HG03378 (cell line): Measurements from ENCODE around the gene FXYD2.
"Not testable (repeated sequence)": the region's sequence is repeated elsewhere in the genome, so short reads cannot be mapped to it uniquely, and the experiment has no call there.

Experiments used
- ATAC-seq: cut with Tn5 transposase; IDR thresholded peaks from one replicate; pipeline ENCODE4 v1.9.1; 2021; ENCODE audit warnings: mild to moderate bottlenecking, moderate library complexity; ENCODE audit not compliant: unreplicated experiment

The FXYD2 gene

DNA sequence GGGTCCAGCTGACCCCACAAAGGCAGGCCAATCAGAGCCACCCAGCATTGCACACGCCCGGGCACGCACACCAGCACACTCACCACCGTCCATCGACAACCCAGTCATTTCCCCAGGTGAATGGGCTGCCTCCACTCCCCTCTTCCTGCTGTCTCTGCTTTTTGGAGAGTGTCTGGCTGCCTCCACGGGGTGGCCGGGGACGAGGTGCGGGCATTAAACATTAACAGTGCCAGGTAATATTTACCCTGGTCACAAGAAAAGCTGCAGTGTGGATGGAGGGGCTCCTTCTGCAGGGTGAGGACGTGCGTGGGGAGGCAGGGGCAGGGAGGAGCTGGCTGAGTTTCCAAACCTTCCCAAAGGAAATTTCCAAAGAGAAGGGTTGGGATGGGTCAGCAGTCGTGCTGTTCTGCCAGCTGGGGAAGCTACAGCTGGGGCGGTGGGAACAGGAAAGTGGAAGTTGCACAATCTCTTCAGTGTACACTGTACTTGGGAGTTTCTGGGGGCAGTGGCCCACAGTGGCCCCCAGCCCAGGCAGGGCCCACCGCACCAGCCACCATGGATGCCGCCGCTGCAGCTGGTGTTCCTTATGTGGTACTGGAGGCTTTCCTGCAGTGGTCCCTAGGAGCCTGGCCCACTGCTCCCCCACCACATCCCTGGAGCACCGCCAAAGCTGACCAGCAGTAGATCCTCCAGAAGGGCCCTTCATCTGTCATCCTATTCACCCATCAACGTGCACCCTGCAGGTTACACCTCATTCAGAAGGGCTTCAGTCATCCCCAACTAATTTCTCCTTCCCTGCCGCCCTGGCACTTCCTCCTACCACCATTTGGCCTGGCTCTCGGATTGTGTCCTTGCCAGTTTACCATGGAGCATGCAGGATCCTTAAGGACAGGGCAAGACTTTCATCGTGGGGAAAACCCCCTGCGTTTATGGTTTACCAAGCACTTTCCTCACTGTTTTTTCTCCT is at the start of gene FXYD2:
Gene FXYD2 (minus strand): TSS at position 174 of the 967 bp plus-strand sequence. CDS start 66 bp downstream, at position 108.
- no peak for ATAC-seq

DNA sequence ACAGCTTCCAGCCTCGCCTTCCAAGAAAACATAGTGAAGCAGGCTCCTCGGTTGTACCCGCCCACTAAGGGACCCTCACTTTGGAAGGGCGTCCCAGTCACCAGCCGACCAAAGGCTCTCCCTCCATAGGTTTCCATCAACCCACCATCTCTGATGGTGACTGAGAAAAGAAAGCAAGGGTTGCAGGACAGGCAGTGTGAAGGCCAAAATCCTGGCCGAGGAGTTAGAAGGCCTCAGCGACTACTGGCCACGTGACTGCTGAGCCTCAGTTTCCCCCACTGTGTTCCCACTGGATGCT is 49.2 kb upstream of the FXYD2 start:
- ATAC-seq, result no peak

DNA sequence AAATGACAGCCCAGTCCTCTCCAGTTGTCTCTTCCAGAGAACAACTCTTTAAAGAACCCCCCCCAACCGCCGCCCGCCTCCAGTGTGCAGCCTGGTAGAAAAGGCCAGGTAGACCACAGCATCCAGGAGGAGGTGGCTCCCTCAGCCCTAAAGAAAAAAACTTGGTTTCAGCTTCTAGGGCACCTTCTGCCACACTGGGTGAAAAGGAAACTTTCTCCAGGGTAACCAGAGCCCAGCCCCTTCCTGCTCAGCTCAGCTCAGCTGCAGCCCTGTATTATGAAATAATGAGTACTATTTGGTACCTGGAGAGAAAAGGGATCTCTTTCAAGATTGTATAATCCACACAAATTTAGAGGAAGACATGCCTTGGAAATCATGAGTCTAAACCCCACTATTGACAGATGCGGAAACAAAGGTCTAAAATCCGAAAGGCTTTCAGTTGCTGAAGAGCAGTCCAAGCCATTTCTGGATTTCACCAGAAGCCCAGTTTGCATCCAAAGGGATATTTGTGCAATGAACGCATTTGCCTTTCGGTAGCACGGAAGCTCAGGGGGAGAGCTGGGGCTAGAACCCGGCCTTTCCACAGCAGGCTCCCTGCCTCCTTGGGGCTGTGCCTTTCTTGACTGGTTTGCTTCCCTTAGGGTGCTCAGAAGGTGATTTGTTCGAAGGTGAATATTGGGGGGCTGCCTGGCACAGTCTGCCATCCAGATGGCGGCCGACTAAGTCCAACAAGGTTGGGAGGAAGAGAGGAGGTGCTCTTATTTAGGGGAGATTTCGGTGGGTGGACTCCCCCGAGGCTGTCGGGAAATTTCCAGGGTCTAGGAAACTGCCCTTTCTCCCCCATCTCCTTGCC is 48.7 kb upstream of the FXYD2 start:
- ATAC-seq, result no peak

DNA sequence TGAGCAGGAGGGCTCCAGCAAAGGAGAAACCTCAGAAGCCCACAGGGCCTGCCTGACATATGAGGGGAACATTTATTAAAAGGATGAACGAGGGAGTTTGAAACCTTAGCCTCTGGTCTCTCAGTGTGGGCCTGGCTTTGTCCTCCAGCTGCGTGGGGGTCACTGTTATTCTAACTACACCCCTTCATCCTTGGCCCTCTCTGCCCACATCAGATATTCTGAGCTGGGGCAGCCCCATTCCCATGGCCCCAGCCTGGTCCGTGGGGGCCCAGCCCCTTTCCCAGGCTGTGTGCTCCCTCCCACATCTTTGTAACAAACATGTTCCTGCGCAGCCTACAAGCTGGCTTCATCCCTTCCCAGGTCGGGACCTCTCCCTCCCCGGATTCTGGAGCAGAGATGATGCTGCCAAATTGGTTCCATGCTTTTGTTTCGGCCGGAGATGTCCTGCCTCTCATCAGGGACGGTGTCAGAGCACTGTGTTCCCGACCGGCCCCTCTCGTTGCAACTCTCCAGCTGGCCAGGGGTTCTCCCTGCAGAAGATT is 47.9 kb upstream of the FXYD2 start:
- ATAC-seq, result no peak

DNA sequence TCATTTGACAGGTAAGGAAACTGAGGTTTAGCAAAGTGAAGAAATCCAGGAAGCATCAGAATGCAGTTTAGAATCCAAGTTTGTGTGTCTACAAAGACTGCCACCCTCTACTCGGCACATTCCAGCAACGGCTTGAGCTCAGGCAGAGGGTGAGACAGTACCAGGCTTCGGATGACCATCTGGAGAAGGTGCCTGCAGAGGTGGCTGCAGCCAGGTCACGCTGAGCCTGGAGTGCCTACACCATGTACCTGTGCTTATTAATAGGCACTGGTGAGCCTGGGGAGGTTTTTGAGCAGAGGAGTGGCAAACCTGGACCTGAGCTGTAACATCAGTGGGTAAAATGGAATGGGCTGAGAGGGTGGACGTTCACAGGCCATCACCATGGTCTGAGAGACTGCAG is 47.2 kb upstream of the FXYD2 start:
- ATAC-seq, result no peak

DNA sequence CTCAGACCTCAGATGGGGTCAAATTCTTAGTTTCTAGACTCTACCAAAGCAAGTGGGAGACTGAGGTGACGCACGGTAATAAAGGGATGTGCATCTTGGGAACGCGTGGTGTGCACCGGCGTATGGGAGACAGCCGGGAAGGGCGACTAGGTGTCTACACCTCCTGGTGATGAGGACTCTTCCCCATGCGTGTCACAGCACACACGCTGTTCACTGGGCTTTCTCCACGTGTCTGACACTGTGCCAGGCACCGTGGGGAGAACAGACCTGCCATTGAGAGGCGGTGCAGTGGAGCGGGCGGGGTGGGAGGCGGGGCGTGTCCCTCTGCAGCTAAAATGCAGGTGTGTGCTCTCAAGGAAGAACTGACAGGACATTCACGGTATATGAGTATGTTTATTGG is 46.6 kb upstream of the FXYD2 start:
- ATAC-seq, result no peak

DNA sequence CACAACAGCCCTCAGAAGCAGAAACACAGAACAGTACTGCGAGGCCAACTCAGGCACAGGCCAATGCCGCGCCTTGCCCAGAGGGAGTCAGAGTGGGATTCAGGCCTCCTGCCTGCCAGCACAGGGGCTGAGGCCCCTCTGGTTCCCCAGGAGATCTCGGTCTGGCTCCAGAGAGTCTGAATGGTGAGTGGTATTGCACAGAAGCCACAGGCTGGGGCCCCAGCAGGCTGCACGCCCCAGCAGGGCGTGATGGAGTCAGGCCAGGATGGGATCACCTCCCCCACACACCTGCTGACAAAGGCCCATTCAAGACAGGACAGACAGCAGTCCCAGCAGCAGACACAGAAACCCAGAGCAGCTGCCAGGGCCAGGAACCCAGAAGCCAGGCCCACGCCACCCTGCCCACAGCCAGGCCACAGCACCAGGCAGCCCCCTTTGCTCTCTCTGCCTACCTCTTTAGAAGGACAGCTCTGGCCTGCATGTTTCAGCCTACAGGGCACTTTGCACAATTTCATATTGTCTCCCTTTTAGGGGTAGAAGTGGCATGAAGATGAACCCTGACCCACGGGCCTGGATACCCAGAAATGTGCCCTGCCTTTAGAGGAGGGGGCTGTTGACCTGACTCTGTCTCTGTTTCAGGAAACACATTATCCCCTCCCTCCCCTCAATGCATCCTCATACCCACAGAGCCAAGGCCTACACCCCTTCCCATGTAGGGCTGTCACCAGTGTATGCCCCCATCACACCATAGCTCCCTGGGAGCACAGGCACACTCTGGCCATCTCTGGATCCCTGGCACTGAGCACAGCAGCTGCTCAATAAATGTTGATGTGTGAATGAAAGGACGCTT is 45.8 kb upstream of the FXYD2 start:
- no peak for ATAC-seq

DNA sequence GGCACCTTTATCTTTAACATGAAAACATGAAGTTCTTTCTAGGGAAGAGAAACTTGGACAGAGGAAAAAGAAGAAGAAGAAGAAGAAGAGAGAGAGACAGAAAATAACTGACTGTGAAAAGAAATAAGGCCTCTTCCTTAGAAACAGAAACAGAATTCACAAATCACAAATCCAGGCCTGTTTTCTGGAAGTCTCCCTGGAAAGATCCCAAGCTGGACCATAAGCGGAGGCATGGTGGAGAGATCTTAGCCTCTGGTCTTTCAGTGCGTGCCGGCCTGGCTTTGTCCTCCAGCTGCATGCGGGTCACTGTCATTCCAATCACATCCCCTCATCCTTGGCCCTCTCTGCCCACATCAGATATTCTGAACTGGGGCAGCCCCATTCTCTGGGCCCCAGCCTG is 45.1 kb upstream of the FXYD2 start:
- no peak for ATAC-seq

DNA sequence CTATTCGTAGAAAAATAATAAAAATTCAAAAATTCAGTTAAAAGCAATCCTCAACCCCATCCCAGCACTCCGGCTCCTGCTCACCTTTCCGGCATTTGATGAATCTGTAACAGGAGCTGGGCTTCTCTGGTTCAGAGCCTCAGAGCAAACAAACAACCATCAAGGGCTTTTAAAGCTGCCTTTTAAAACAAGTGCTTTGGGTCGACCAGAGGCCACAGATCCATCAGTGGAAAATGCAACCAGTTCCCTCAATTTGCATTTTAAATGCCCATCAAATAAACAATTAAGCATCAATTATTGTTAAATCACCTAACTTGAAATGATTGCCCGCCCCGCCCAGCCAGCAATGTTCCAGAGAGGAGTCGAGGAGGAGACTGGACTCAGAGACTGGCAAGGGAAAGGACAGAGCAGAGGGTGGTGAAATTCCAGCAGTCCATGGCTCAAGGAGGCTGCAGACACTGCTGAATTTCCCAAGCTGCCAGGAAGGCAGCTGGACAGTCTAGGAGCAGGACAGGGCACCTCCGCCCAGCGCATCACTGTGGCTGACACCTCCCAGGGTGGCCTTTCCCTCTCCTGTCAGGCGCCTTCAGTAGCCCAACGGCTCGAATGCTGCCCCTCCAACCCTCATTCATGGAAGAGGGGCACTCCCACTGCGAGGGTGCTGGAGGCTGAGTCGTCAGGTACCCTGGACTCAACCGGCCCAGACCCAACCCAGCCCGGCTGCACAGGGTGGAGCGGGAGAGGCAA is 44.4 kb upstream of the FXYD2 start:
- no peak for ATAC-seq

DNA sequence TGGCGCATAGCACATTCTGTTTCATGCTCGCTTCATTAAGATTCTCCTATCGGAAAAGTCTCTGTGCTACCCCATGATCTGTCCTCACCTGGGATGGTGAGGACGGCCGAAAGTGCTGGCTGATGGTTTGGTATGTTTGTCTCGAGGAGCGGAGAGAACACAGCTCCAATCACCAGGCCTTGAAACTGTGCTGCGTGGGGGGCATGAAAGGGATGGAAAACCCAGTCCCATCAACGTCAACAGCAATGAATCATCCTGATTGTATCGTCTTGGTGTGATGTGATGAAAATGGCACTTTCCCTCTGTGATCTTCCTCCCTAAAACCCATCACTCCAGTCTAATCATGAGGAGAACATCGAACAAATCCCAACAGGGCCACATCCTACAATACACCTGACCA is 43.5 kb upstream of the FXYD2 start:
- no peak for ATAC-seq

DNA sequence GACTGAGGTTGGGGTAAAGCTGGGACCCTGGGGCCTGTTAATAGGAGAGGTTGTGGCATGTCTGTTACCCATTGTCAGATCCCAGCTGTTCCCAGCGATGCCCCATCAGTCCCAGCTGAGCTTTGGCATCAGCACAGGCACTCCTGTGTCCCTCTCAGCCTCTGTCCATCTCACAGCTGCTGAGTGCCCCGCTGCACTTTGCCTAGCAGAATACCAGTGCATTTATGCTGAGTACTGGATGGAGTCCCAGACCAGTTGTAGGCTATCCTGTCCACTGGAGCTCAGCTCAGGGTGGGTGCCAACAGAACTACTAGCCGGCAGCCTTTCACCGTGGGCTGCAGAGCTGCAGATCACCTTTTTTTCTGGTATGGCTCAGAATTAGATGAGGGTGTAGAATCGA is 42.0 kb upstream of the FXYD2 start:
- ATAC-seq, result no peak

DNA sequence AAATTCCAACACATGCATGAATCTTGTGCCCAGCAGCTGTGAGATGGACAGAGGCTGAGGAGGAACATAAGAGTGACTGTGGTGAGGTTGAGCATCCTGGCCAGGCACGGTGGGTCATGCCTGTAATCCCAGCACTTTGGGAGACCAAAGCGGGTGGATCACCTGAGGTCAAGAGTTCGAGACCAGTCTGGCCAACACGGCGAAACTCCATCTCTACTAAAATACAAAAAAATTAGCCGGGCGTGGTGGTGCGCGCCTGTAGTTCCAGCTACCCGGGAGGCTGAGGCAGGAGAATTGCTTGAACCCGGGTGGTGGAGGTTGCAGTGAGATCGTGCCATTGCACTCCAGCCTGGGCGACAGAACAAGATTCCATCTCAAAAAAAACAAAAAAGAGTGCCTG is 41.0 kb upstream of the FXYD2 start:
- not testable (repeated sequence) for ATAC-seq

DNA sequence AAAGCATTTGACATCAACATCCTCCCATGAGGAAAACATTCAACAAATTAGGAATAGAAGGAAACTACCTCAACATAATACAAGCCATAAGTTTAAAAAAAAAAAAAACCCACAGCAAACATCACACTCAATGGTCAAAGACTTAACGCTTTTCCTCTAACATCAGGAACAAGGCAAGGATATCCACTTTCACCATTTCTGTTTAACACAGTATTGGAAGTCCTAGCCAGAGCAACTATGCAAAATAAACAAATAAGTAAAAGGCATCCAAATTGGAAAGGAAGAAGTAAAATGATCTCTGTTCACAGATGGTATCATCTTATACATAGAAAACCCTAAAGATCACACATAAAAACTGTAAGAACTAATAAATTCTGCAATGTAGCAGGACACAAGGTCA is 38.8 kb upstream of the FXYD2 start:
- ATAC-seq, result no peak

DNA sequence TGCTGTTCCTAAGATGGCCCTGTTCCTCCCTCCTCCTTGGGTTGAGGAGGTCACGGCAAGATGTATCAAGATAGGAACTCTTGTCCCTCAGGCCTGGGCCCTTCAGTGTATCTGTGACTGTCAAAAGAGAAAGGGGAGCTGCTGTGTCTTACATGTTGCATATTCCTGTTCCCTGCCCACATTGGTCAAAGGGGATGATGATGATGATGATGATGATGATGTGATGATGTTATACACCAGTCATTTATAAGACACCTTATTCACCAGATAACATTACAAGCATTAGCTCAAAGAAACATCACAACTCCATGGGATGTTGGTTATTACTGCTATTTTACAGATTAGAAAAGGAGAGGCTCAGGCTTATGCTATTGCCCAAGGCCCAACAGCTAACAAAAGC is 38.2 kb upstream of the FXYD2 start:
- no peak for ATAC-seq

DNA sequence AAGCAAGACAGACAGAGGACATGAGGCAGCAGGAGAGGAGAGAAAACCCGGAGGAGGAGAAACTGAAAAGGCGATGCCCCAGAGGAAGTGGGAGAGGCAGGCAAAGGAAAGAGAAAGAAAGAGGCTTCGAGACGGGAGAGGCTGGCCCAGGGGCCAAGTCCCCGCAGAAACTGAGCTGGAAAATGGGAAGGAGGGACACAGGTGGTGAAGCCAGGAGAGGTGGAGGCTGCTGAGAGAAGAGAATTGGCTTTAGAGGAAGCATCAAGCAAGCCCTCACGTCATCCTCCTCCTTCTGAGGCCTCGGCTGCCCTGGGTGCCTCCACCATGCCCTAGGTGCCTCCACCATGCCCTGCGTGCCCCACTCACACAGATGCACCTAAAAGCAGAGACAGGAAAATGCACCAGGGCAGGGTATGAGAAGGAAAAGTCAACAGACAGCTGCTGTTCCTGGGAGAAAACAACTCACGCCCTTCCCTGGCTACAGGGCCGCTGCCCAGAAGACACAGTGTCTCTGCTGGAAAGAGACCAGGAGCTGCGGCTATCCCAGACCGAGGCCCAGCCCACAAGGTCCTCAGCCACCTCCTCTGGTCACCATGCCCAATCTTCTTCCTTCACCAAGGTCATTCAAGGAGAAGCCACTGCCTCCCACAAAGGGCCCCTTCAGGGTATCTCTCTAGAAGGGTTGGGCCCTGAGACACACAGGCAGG is 37.6 kb upstream of the FXYD2 start:
- ATAC-seq, result no peak

DNA sequence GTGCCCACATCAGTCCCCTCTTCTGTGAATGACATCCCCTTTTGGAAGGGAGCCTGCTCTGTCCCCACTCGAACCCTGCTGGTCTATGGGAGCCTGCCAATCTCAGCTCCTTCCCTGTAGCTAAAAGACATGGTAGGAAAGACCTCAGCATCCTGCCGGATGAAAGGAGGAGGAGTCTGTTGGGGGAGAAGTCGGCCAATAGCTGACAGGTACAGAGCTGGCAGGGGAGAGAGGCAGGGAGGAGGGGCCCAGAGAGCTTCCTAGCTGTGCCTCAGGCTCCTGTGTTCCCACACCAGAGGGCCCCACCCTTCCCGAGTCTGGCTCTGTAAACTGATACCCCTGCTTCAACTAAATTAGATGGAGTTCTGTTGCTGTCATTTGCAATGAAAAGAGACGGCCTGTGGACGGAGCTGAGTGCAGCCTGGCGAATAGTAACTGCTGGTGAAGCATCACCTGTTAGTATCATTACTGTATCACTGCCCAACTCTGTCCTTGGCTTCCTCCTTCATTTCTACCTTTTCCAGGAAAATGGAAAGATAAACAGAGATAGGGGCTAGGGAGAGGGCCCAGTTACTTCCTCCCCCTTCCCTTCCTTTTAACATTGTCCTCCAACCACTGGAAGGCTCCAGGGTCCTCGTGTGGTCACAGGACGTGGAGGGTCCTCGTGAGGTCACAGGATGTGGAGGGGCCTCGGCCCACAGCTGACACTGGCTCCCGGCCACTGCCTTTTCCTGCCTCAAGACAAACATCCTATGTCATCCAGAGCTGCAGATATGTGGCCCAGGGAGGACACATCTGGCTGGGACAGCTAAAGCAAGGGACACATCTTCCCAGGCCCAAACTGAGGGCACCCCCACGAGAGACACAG is 36.8 kb upstream of the FXYD2 start:
- no peak for ATAC-seq

DNA sequence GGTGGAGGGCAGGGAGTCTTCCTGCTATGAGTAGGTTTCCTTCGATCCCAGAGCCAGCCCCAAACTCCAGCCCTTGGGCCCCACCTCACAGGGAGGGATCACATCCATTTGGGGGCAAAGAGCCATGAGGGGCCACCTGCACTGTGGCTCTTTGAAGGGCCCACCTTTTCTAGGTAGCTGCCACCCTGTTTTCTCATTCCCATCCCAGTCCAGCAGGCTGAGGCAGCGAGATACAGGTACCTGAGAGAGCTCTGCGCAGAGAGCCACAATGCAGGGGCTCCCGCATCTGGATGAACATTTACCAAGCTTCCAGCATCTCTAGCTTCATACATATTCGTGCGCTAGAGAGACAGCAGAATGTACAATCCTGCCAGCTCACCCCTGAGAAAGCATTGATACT is 35.6 kb upstream of the FXYD2 start:
- no peak for ATAC-seq

DNA sequence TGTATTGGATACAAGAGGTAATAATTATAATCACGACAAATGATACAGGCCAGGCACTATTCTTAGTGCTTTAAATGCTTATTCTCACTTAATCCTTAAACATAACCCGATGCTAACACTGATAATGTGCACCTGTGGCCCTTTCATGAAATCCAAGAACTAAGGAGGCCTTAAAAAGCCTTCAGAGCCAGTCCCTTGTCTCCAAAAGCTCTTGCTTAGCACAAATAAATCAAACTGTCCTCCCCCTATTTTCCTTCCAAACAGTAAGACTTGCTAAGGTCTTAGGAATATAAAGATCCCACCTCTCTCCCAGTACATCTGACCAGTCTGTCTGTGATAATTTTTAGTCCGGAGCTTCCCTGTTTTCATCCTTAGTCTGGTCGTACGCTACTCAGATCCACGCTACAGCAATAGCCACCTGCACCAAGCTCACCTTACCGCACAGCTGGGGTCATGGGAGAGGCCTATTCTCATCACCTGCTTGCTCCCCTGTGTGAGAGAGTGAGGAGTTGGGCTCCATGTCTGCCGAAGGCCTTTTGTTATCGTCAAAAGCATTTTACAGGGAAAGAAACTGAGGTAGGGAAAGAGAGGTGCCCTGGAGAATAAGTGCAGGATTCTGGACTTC is 35.1 kb upstream of the FXYD2 start:
- no peak for ATAC-seq
